ENCODE measurements around the gene CRHBP. TPM values are rescaled to one million over a fixed set of nuclear protein-coding genes. Genes with fewer than 3 reads are reported as not detected.
"Not testable (repeated sequence)": the region's sequence is repeated elsewhere in the genome, so short reads cannot be mapped to it uniquely, and the experiment has no call there.

The CRHBP gene
- total RNA-seq, 1 donor from 2014 or later = 1.3 TPM

DNA sequence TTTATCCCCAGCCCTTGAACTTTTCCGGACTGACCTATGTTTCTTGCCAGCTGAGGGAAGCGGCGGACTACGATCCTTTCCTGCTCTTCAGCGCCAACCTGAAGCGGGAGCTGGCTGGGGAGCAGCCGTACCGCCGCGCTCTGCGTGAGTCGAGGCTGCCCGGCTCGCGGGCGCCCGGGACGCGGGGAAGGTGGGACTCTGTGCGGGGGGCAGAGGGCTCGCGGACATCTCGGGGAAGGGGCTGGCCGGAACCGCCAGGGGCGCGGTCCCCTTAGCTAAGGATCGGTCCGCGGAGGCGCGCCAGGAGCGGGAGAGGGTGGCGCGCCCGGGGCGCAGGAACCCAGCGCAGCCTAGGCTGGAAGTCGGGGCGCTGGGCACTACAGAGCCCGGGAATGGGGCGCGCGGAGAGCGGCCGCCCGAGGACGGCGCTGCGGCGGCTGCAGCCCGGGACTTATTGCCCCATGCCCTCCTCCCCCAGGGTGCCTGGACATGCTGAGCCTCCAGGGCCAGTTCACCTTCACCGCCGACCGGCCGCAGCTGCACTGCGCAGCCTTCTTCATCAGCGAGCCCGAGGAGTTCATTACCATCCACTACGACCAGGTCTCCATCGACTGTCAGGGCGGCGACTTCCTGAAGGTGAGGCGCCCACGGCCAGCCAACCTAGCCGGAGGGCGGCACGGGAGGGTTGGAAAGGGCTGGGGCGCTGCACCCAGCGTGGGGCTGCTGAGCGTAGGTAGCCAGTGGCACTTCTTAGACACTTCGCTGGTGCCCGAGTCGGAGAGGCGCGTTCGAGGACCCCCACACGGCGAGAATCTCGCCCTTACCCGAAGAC, 922 bp downstream of the CRHBP start:
- ATAC-seq (no peak), DNase-seq (ENCODE audit: missing footprints) (no peak)
- intact Hi-C loops (cut with DNase I) = loop anchor here (2.0 kb wide), 1 partner anchor 65 kb away; no protein-coding TSS in a partner anchor

DNA sequence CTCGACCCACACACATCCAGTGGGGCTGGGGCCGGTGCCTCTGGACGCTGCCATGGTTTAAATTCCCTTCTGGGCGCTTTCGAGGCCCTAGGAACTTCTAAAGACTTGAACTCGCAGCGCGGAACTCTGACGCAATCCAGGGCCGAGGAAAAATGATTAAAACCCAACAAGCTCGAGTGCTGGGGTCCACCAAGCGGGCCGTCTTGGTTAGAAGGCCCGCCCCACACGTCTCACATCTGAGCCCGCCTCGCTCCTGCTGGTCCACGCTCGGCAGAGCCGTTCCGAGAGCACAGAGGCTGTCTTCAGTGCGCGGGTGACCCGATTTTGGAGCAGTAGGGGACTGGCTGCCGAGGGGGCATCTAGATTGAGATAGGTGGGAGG, 1.5 kb downstream of the CRHBP start:
- intact Hi-C loops (cut with DNase I) = loop anchor here (2.0 kb wide), 1 partner anchor 64 kb away; no protein-coding TSS in a partner anchor
- no peak for ATAC-seq
- DNase-seq (ENCODE audit: missing footprints) = no peak

DNA sequence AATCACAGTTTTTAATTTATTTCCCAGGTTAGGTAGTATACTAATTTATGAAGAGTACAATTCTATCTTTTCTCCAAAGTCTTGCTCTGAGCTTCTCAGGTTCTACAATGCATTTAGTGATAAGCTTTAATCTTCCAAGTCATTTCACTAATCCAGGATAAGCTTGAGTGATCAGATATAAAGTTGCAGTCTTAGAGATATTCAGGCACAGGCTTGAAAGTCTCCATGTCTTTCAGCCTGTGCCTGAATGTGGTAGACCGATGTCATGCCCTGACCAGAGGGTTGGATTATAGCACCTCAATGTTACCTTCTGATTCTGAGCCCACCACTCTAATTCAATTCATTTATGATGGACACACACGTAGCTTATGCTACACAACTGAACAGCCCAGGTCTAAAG, 3.2 kb downstream of the CRHBP start:
- no peak for ATAC-seq
- intact Hi-C loops (cut with DNase I) = no loop called here

DNA sequence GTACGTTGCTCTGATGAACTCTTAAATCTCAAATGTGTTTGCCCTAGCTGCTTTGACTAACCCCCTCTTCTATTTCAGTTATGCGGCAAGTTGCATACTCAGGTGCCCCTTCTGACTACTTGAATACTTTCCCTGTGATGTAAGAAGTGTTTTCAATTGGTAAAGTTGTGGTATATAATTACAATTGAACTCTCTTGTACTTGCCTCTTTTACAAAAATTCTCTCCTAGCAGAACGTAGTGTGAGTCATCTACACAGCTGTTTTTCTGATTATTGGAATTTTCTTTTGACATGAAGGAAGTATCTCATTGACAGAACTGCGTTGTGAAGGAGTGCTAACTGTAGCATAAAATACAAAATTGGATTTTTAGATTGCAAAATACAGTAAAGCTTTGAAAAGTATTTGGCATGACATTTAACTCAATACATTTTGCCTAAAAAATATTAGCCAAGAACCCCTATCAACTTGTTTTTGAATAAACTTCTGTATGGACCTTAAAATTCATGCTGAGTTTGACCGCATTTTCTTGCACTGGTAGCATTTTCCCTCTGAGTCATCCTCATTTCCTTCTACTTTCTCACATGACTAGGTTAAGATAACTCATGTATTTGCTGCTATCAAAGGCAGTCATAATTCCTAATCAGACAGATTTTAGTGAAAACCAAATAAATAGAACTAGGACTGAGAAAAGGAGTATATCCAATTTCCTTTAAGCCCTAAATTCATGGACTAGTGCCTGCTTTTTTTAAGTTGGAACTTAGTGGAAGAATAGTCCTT, 6.3 kb downstream of the CRHBP start:
- no peak for ATAC-seq
- DNase-seq (ENCODE audit: missing footprints) = no peak
- intact Hi-C loops (cut with DNase I) = no loop called here

More for the DNA sequence above, 3.2 kb downstream of the CRHBP start:
- DNase-seq (ENCODE audit: missing footprints) = no peak

DNA sequence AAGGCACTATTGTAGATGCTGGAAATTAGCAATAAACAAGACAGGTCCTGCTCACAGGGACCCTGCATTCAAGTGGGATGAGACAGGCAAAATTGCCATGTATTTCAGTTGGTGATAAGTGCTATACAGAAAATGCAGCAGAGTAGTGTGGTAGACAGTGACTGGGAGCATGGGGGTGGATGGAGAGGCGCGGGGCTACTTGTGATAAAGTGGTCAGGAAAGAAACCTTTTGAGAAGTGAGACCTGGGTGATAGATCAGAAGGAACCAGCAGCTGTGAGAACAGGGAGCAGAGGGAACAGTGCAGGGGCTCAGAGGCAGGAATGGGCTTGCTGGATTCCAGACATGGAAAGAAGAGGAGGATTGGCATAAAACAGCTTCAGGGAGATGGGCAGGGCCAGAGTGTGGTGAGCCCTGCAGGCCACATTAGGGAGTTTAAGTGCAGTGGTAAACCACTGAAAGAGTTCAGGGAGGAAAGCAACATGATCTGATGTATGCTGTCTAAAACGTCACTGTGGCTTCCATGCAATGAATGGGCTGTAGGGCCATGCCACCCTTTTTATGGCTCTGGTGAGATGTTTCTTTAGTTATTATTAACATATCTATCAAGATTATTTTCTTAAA, 7.3 kb downstream of the CRHBP start:
- DNase-seq (ENCODE audit: missing footprints) = no peak
- no peak for ATAC-seq

DNA sequence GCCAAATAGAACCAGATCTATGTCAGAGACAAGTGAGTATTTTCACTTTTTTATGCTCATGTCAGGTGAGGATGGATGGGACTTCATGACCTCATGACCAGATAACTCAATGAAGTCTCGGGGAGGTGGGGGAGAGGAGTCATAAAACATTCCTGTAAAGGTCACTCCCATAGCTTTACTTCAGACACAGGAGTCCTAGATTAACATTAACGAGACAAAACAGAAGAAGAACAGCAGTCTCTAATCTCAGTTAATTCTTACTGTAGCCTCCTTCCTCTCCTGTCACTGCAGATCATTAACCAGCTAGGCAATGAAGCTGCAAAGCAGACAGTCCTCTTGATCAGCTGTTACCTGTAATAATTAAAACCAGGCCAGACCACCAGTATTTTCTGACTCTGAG, 11.2 kb downstream of the CRHBP start:
- intact Hi-C loops (cut with DNase I) = no loop called here
- DNase-seq (ENCODE audit: missing footprints) = no peak
- no peak for ATAC-seq

More for the DNA sequence above, 7.3 kb downstream of the CRHBP start:
- intact Hi-C loops (cut with DNase I) = no loop called here

DNA sequence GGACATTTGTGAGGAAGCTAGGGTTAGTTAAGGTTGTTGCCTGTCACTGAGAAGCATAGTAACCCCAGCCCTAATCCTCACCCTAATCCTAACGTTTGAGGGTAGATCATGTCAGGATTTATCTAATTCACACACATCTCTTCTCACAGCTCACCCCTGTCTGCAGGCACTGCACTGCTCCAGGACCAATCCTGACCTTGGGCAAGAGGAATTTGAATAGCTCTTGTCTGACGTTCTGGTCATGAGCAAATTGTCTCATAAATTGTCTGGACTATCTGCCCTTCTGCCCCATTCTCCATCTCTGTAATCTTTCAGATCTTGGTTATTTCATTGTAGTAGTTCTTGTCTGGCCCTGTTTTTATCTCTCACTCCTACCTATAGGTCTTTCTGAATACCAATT, 18.7 kb downstream of the CRHBP start:
- intact Hi-C loops (cut with DNase I) = no loop called here
- ATAC-seq (no peak), DNase-seq (ENCODE audit: missing footprints) (no peak)

DNA sequence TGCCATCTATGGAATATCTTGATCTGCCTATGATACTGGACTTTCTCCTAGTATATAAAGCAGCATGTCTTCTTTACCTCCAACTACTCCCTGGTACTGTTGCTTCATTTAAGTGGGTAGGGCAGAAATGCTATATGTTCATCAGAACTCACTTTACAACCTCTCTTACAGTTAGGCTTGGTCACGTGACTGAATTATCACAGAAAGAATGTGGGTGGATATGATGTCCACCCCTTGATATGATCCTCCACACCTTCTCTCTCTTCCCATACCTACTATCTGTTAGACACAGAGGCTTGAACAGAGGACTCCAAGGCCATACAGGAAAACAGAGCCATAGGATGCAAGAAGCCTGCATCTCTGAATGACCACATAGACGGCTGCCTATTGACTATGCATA, 19.8 kb downstream of the CRHBP start:
- ATAC-seq = no peak
- intact Hi-C loops (cut with DNase I) = no loop called here
- DNase-seq (ENCODE audit: missing footprints) = no peak

DNA sequence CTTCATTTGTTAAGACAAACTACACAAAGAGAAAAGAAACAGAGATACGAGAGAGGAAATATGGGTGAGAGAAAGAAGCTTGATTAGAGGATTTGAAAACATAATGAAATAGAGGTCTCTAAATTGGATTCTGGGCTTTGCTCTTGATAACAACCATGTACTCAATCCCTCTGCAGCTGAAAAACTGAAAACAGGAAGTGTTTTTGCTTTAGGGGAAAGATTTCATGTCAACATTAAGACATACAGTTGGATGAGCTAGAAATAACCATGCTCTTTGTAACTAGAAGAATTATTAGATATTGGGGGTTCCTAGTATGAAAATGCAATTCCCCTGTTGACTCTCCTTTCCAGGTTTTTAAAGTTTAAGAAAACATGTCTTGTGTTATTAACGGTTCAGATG, 21.9 kb downstream of the CRHBP start:
- DNase-seq (ENCODE audit: missing footprints) (no peak), ATAC-seq (no peak)
- intact Hi-C loops (cut with DNase I) = no loop called here

DNA sequence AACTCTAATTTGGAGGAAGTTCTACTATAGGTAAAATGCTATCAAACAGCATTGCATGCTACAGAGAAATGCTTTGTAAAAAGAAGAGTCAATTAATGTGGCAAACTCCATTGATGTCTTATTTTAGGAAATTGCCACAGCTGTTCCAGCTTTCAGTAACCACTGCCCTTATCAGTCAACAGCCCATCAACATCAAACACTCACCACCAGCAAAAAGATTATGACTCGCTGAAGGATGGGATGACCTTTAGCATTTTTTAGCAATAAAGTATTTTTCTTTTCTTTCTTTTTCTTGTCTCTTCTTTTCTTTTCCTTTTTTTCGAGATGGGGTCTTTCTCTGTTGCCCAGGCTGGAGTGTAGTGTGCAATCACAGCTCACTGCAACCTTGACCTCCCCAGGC, 26.0 kb downstream of the CRHBP start:
- intact Hi-C loops (cut with DNase I) = no loop called here
- DNase-seq (ENCODE audit: missing footprints) = no peak
- ATAC-seq = no peak

DNA sequence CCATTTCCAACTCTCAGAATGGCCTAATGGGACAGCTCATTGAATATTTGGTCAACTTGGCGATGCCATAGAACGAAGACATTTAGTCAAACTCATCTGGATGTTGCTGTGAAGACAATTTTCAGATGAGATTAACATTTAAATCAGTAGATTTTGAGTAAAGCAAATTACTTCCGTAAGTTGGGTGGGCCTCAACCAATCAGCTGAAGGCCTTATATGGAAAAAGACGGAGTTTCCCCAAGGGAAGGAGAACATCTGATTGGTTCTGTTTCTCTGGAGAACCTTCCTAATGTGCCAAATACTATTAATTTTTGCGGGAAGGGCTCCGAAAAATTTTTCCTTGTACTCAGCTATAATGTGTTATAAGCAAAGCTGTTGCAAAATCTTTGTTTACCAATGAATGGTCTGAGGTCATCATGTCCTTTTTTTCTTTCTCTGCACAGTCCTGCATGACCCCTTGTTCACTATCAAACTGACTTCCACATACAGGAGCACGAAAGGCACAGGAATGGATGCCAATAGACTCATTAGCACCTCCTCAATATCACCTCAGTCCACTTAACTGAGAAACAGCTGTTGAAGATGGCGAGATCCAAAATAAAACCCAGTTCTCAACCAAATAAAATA, 27.8 kb downstream of the CRHBP start:
- intact Hi-C loops (cut with DNase I) = no loop called here
- ATAC-seq (no peak), DNase-seq (ENCODE audit: missing footprints) (no peak)

DNA sequence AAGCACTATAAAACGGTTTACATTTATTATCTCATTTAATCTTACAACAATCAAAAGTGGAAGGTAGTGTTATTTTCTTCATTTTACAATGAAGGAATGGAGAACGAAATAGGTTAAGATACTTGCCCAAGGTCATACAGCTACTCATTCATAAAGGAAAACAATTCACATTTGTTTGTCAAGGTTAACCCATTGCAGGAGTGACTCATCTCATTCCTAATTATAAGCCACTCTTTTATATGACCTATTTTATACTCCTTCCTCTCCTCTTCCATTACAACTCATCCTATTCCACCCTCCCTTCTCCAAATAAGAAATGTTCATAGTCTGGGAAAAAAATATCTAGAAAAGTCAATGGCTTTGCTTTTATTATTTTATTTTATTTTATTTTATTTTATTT, 29.6 kb downstream of the CRHBP start:
- intact Hi-C loops (cut with DNase I) = no loop called here
- ATAC-seq (no peak), DNase-seq (ENCODE audit: missing footprints) (no peak)

DNA sequence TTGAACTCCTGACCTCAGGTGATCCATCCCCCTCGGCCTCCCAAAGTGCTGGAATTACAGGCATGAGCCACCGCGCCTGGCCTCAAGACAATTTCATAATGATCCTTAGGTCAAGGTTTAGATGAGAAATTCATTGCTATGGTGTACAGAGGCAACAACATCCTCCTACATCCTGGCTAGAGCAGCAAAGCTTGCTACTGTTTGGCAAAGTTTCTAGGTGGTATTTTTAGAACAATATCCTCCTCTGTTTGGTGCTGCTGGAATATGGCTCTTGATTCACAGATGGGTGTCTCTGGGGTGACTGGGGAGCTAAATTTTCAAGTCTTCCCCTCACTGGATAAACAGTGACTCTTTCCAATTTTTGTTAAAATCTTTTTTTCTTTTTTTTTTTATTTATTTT, 30.6 kb downstream of the CRHBP start:
- ATAC-seq = no peak
- intact Hi-C loops (cut with DNase I) = no loop called here
- DNase-seq (ENCODE audit: missing footprints) = no peak

DNA sequence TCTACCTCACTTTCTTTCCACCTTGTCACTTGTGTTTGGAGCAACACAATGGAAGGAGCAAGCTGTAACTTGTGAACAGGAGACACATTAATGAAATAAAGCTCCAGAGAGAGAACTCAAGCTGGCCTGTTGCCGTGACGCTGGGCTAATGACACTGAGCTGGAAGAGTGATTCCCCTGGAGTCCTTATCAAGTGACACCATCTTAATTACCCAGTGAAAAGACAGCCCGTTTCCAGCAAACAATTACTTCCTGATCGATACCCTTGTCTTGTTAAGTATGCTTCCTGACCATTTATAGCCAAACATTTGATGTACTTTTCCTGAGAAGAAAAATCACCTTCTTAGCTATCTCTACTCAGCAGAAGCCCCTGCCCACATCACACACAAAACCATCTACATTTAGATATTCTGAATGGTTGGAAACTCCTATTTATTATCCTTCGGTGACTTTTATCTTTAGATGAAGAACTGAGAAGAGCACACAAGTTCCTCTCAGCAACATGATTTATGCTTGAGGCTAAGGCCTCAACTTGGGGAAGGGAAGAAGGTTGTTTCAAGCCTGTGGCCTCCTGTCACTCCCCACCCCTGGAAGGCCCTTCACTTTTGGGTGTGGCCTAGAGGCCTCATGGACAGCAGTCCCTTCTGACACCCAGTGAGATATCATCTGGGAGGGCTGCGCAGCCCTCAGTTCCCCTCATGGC, 34.1 kb downstream of the CRHBP start:
- DNase-seq (ENCODE audit: missing footprints) = no peak
- ATAC-seq = no peak
- intact Hi-C loops (cut with DNase I) = no loop called here

DNA sequence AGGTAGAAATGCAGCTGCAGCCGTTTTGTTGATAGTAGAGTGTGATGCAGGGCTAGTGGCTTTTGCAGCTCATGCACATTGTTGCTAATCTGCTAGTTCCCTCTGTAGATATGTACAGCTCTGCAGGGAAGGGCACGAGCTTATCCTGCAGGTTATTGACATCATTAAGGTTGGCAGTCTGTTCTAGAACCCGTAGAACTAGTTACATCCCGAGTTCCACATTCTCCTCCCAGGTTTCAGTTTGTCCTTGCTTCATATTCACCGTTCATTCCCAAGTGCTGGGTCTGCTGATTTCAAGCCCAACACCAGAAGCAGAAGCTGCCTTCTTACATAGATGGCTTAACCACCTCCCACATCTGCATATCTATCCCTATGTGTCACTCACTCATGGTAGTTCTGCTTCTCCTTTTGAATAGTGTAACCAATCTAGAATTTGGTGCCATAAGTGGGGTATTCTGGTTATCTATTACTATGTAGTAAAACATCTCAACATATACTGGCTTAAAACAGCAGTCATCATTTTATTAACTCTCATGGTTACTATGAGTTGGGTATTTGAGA, 38.1 kb downstream of the CRHBP start:
- DNase-seq (ENCODE audit: missing footprints) (no peak), ATAC-seq (no peak)
- intact Hi-C loops (cut with DNase I) = no loop called here

DNA sequence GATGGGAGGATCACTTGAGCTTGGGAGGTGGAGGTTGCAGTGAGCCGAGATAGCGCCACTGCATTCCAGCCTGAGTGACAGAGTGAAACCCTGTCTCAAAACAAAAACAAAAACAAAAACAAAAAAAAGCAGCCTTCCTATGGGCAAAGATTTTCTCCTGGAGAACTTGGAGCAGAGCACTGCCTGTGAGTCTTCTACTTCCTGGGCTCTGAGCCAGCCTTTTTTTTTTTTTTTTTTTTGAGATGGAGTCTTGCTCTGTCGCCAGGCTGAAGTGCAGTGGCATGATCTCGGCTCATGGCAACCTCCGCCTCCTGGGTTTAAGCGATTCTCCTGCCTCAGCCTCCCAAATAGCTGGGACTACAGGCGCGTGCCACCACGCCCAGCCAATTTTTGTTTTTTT, 40.6 kb downstream of the CRHBP start:
- intact Hi-C loops (cut with DNase I); DNase-seq (ENCODE audit: missing footprints); ATAC-seq: not testable (repeated sequence)

DNA sequence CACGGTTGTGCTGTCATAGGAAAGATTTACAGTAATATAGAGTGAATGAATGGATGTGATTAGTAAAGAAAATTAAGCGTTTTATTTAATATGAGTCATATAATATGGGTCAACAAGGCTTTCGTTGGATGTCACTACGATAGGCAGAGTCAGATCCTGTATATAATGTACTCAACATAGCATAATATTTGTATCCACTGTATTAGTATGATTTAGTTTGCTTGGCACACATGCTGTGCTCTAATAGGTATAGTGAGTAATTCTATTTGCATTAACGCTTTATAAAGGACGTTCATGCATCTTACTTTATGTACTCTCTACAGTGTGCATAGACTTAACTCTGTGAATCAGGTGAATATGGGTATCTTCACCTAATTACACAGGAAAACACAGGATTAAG, 41.5 kb downstream of the CRHBP start:
- ATAC-seq (no peak), DNase-seq (ENCODE audit: missing footprints) (no peak)
- intact Hi-C loops (cut with DNase I) = no loop called here

DNA sequence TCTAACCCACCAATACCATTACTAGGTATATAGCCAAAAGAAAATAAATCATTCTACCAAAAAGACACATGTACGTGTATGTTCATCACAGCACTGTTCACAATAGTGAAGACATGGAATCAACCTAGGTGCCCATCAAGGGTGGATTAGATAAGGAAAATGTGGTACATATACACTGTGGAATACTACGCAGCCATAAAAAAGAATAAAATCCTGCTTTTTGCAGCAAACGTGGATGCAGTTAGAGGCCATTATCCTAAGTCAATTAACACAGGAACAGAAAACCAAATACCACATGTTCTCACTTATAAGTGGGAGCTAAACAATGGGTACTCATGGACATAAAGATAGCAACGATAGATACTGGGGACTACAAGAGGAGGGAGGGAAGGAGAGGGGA, 45.4 kb downstream of the CRHBP start:
- ATAC-seq; DNase-seq (ENCODE audit: missing footprints); intact Hi-C loops (cut with DNase I): not testable (repeated sequence)
